ENCODE data around the gene FTO.

DNA sequence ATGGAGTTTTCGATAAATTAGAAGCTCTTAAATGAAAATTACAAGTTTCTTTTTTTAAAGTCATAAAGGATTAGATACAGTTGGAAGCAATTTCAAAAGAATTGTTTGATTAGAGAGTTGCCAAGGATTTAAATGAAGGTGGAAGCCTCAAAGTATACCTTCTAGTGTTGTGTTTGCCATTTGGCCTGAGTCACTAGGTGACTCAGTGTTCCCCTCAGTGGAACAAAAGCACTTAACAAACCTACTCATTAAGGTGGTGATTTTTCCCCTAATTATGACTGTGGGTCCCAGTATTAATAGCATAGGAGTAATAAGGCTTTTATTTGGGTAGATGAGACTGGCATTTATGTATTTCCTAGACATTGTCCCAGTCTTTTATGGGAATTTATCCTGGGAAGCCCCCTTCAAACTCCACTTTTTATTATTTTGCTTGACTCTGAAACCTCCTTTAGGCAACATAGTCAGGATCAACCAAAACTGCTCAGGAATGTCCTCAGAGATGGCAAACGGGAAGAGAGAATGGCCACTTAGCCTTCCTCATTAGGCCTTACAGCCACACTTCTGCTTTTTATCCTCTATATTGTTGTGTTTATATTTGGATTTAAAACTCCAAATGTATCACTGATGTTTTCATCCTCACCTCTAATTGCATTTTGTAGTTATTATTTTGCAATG lies 161.0 kb downstream of the FTO start:
- no peak for TF ChIP-seq POLR2A (IDR thresholded peaks at IDR 0.05)
- TF ChIP-seq, protein P1, sequence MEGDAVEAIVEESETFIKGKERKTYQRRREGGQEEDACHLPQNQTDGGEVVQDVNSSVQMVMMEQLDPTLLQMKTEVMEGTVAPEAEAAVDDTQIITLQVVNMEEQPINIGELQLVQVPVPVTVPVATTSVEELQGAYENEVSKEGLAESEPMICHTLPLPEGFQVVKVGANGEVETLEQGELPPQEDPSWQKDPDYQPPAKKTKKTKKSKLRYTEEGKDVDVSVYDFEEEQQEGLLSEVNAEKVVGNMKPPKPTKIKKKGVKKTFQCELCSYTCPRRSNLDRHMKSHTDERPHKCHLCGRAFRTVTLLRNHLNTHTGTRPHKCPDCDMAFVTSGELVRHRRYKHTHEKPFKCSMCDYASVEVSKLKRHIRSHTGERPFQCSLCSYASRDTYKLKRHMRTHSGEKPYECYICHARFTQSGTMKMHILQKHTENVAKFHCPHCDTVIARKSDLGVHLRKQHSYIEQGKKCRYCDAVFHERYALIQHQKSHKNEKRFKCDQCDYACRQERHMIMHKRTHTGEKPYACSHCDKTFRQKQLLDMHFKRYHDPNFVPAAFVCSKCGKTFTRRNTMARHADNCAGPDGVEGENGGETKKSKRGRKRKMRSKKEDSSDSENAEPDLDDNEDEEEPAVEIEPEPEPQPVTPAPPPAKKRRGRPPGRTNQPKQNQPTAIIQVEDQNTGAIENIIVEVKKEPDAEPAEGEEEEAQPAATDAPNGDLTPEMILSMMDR (IDR thresholded peaks at IDR 0.05), result no peak
